Left hindlimb (tissue), 1 donor: ENCODE results near the gene ALK.

Source experiments
- DNase-seq: peaks from one replicate; pipeline ENCODE4 v3.0.0-alpha.2; 2018

Gene ALK

DNA sequence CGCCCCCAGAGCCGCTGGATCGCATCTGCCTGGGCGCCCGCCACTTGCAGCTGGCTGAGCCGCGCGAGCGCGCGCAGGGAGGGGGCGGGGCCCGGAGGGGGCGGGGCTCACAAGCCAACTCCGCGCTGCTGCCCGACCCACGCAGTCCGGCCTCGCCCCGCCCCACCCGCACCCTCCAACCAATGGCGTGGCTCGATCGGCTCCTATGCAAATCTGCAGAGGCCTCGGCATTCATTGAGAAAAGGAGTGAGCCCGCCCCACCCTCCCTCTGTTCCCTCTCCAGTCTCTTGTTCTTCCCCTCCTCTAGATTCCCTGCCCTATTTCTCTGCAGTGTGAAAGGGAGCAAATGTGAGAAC lies at the start of gene ALK:
Gene ALK (minus strand): TSS at position 27 of the 356 bp plus-strand sequence. CDS start 927 bp downstream, outside the sequence.
- DNase-seq = peak; percentile 90

DNA sequence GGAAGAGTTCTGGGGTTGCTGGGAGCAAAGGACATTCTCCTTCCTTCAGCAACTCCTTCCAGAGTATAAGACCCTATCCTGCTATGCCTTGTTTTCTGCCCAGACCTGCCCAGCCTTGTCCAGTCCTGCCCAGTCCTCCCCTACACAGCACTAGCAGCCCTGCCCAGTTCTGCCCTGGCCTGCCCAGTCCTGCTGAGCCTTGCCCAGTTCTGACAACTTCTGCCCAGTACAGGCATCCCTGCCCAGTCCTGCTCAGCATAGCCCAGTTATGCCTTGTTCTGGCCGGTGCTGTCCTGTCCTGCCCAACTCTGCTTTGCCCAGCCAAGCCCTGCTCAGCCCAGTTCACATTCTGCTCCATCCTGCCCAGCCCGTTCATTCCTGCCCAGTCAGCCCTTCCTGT lies 44.9 kb upstream of the ALK start:
- no peak for DNase-seq

DNA sequence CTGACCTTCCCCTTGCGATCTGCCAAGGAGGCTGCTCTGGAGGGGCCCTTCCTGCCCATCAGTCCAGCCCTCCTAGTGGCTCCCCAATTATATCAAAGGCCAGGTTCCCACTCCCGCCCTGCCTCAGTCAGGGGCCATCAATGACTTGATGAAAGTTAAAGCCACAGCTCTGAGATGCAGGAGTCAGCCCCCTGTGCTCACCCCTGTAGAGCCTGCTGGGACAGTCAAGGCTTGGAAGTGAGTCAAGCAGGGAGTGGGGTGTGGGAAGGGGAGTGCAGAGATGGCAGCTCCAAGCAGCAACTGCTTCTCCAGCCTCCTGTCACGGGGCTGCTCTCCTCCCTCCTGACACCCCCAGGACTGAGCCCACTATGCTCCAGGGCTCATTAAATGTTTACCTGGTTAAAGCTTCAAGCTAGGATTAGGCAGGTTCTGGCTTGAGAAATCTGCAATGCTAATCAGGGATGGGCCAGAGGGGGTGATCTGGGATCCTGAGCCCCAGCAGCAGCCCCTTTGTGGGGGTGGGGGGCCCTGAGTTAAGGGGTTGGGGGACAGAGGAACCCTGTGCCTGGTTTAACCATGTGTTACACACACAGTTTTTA lies 42.7 kb upstream of the ALK start:
- no peak for DNase-seq

DNA sequence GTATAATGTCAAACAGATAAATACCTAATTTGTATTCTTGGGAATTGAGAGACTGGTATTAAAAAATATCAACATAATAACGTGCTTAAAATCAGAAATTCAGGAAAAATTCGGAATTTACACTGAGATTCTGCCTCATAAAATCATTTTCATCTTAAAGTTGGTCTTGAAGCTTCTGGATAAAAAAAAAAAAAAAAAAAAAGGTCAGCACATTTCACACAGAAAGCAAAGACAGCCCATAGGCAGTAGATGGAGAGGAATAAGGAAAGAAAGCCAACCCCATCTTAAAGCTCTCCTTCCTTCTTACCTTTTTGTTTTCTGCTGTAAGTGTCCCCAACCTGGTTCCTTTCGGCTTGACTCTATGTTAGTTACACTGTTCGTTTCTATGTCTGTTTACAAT lies 41.5 kb upstream of the ALK start:
- no peak for DNase-seq

DNA sequence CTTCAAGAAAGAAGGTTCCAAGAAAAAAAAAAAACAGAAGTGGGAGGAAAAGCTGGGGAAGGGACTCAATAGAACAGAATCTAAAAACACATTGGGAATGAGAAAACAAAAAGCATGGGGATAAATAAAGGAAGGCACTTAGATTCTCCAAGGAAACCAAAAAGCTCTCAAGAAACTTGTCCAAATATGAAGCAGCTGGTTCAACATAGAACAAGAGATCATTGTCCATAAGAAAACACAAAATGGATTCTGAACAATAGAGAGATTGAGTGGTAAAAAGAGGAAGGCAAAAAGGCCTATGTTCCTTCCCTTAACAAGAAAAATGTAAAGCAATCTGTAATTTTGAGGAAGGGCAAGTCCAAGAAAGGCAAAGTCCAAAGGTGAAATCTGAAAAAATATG lies 32.9 kb upstream of the ALK start:
- DNase-seq = no peak

DNA sequence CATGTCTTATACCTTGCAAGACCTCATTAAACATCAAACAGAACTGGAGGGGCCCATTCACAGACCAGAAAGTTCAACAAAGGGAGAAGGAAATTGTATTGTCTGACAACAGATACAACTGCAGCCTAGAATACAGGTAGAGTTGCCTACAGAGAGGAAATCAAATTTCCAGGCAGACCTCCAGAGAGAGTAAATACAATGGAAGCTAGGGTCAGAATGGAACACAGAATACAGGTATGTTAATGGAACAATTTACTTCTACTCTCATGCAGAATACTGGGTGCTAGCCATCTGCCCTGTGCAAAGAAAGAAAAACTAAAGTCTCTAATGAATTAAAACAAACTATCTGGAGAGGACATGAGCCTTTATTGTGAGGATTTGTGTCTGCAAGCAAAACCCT lies 31.6 kb upstream of the ALK start:
- DNase-seq = no peak

DNA sequence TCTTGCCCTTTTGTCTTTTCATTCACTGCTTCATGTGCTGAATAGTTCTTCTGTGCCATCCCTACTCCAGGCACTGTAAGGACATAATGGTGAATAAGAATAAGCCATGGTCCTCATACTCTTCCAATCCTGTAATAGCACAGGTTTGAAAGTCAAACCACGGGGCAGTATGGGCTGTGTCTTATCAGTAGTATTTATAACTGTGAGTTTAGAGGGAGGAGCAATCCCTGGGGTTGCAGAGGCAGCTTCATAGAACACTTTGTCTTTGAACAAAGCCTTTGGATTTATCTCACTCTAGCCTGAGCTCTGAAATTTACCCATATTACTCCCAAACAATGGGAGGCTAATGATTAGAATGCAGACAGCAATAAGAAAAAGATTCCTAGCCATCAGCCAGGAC lies 30.2 kb upstream of the ALK start:
- DNase-seq = no peak

DNA sequence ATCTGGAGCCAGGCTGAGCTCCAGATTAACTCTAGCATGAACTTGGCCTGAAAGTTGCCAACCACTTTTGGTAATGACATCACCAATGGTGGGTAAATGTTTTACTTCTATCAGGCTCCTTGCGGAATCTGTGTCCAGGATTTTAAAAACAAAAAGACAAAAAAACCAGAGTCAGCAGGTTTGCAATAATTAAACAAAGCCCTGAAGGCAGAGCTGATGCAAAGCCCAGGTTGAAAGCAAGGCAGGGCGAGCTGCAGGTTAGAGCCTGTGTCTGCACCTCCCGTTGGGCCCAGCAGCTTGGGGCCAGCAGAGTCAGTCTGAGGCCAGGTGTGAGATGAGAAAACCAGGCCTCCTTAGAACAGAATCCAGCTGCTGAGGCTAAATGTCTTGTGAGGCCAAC lies 29.1 kb upstream of the ALK start:
- no peak for DNase-seq

DNA sequence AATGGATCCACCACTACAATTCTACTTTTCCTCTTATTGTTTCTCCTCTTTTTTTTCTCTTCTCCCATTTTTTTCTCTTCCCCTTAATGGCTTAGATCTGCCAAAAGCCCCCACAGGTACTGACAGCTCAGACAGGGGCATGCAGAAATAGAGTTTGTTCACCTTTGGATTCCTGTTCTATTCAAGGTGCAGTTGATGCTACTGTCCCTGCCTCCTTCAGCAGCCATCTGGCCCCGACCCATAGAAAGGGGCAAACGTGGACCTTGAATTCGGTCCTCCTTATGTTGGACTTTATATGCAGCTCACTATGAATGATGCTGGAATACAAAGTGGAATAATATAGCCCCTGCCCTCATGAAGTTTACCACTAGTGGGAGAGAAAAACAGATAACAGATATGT lies 27.7 kb upstream of the ALK start:
- DNase-seq = no peak

DNA sequence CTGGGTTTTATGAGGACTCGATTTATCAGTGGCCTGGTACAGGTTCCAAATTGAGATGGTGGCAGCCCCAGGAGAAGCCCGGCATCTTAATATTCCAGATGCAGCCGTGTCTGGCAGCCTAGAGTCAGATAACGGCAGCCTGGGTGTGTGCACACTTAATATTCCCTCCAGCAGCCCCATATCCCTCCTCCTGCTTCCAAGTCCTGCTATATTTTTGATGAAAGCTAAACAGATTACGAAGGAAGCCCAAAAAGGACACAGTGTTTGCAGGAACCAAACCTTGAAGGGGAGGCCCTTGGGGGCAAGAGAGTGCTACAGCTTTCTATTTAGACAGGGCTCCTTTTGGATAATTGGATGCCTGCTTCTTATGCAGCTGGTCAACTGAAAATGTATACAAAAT lies 25.1 kb upstream of the ALK start:
- no peak for DNase-seq

DNA sequence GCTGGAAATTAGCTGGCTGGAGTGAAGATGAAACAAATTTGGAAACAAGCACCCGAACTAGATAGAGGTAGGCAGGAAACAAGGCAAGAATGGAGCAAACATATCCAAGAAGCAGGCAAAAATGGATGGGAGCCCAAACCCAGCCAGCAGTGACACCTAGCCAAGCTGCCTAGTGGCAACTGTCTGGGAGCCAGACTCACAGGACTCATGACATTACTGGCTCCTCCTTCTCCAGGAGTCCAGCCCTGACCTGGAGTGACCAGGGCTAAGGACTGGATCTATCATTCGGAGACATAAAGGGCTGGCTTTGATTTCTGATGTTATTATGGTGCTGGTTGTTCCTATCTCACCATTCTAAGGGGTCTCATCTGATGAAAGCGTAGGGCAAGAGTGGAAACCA lies 21.3 kb upstream of the ALK start:
- no peak for DNase-seq

DNA sequence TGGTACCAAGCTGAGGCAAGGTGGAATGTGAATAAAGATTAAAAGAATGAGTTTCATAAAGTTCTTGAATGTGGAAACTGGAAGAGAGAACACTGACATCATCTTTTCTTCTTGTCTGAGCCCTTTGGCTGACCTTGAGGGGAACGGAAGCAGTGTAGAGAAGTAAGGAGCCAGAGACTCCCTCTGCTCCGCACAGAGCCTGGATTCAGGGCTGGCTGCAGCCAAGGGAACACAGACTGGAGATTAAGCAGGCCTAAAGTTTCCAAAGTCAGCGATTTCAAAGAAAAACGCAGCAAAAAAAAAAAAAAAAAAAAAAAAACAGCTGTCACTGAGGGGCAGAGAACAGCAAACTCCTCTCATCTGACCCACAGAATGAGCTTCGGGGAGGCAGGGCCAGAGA lies 19.3 kb upstream of the ALK start:
- peak; percentile 57 for DNase-seq

DNA sequence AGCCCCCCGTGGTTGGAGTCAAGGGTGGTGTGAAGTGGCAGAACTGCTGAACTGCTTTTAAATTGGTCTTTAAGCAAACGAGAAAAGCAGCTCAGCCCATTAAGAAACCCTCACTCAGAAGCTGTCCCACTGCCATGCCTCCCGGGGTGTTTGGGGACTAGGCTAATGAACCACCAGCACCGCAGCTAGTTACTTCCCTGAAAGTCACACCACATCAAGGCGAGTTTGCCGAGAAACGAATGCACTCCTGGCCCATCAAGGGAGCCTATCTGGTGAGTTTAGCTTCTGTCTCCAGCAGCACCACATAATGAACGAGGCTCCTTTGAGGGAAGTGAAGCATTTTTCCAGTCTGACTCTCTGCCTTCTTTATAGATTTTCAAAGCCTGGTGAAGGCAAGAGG lies 14.6 kb upstream of the ALK start:
- DNase-seq = no peak

DNA sequence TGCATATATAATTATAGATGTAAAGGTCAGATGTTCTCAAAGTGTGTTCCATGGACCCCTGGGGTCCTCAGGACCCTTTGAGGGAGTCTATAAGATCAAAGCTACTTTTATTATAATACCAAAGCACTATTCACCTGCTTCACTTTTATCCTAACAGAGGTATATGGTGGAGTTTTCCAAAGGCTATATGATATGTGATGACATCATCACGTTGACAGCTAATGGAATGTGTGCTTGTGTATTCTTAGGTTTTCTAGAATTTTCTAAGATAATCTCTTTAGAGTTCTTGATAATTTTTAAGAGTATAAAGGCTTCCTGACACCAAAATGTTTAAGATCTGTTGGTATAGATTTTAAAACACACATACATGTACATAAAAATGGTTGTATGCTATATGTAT lies 10.4 kb upstream of the ALK start:
- DNase-seq = no peak

DNA sequence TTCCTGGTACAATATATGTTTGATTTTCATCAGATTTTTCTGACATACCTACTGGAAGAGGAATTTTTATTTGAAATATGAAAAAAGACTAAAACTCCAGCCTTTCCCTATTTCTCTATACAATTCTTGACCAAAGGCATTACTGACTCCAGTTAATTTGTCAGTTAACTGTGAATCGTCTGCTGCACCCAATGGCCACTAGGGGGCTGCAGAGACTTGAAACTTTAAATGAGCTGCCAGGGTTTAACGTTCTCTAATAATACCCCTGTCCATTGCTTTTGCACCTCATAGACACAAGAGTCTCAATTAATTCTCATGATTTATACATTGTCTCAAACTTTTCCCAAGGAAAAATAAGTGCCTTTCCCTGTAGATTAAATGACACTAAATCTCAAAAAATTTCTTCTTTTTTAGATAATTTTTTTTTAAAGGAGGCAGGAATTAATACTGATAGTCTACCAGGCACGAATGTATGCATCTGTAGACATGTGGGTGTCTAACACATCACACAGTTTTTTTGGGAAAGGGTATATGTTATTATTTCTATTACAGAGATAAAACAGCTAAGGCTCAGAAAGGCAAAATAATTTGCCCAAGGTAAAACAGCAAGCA lies 1.8 kb upstream of the ALK start:
- DNase-seq = no peak

DNA sequence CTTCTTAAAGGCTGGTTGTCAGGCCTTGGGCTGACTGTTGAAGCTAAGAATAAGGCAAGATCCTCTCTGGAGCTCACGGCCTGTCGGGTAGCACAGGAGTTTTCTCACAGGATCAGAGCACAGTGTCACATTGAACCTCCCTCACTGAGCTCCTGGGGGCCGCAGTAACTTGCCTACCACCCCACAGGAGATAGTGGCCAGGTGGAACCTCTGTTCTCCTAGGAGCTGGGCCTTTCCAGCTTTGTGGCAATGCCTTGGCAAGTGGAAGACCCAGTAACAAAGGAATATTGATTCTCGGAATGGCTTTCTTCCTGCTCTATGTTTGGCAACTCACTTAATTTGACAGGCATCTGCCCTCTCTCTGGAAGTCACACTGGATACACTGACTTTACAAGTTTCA lies 1.2 kb upstream of the ALK start:
- no peak for DNase-seq

DNA sequence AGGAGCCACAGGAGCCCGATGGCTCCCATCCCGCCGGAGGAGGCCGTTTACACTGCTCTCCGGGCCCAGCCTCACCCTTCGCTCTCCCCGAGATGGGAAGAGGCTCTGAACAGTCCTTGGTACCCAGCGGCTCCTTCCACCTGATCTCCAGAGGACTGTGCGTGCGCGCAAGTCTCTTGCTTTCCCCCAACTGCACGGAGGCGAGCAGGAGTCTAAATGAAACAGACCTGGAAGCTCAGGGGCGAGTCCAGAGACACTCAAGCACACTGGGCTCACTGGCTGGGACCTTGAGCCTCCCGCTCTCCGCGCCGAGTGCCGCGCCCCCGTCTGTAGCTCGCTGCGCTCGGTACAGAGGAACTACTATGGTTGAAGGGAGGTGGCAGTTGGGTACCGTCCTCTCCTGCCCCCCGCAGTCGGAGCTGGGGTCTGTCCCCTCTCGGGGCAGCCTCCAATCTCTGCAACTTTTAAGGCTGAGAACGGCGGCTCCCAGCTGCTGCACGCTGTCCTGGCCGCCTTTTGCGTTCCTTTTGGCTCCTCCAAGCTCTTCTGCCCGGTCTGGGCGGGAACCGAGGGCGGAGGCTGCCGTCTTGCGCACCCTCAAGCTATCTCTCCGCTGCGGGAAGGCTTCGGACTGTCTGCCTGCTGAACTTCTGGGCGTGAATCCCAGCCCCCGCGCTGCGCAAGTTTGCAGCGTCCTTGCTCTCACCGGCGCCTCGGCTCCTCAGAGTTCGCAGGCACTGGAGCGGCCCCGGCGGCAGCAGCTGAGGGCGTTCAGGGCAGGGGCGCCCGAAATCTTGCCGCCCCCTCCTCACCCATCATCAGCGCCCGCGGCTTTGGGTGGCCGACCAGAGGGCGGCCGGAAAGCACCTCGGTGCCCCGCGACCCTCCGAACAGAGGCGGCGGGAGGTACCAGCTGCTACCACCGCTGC lies 491 bp downstream of the ALK start:
- no peak for DNase-seq

DNA sequence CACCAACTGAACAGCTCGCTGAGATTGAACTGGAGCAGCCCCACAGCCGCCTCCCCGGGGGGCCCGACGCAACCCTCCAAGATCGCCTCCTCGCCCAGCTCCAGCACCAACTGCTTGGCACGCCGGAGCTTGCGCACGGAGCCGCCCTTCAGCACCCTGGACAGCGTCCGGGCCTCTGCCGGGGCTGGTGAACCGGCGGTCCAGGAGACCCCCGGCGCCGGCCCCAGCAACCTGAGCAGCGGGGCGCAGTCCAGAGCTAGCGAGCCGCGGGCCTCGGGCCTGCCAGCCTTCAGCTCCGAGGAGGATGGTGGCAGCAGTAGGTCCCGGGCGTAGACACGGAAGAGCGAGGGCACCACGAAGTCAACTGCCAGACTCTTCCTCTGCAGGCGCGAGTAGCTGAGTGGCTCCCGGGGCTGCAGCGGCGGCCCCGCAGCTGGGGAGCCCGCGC lies 1.2 kb downstream of the ALK start:
- DNase-seq = peak; percentile 78

DNA sequence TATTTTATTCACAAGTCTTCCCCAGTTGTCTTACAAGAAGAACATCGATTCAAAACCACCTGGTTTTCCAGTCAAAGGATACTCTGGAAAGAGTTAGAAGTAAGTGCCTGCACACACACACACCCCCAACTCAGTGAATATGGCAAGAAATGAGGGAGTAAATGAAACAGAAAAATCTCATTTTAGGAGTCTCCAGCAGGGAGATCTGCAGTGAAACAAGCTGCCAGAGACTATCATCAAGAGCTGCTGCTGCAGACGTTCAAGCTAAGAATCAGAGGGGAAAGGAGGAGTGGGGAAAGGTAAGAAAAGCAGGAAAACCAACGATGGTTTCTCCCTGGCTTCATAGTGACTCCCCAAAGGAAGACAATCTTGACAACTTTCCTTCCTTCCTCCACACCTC lies 2.4 kb downstream of the ALK start:
- DNase-seq = no peak

DNA sequence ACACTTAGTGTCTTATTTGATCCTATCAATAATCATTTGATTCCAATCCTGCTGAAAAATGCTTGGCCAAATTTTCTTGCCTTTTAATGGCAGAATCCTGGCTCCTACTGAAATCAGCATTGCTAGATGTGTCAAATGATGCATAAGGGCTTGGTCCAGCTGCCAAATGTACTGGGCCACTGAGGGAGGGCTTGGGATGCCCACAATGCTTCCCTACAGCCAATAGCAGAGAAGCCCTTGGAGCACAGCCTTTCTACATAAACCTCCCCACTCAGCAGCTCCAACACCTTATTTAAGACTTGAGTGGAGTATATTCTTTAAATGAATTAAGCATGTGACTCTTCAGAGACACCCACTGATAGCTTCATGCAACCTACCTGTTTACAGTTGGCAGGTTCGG lies 3.6 kb downstream of the ALK start:
- no peak for DNase-seq

DNA sequence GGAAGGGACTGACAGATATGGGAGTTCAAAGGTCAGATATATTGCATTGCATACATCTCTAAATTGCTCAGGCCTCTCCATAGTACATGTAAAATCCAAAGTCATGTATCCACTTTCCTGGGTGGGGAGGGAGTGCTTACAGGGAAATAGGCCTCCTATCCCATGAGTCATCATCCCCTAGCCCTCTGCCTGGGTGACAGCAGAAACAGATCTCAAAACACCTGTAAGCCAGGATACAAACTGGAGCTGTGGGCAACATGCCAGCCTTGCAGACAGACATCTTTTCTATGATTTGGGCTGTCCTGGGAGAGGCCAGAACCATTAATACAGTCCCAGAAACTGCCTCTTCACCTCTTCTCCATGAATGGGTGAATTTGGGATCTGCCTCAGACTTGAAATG lies 4.8 kb downstream of the ALK start:
- DNase-seq = no peak

DNA sequence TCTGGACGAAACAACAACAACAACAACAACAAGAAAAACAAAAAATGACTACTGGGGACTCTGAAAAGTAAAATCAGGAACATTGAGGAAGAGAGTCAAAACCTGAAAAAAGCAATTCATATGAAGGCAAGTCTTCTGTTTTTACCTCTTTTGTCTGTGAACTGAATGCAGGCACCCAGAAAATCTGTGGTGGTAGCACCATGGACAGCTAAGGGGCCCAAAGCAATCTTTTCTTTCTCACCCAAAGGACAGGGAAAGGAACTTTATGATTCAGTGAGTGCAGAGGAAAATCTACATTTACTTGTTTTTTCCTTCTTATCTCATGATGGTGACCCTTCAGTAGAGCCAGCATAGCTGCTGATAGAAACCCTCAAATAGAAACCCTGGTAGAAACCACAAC lies 10.4 kb downstream of the ALK start:
- DNase-seq = no peak

DNA sequence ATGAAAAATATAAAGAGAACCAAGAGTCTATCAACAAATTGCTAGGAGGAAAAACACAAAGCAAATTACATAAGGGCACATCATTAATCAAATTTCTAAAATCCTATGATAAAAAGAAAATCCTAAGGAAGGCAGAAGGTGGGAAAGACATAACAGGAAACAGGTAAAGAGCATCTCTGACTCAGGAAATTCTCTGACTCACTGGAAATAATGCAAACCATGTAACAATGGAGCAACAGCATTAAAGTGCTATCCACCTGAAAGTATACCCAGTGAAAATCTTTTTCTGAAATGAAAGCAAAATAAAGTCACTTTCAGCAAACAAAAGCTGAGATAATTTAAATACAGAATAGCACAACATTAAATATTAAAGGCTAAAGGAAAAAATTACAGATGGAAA lies 10.9 kb downstream of the ALK start:
- DNase-seq = no peak

DNA sequence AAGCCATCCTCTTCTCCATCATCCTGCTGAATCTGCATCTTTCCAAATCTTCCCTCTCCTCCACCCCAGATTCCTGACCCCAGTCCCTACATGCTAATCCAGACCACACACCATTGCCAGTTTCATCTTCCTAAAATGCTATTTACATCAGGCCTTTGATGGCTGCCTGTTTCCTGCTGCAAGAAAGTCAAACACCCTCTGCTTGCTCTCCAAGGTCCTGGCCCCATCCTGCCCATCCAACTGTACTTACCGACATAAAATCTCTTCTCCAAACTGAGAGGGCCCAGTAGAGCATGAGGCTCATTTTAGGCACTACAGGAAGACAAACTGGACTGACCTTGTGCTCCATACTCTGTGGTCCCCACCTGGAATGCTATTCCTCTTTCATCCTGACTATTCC lies 19.0 kb downstream of the ALK start:
- no peak for DNase-seq
